Naive B cell (primary cell): Measurements from ENCODE around the gene ST7. TPM values are rescaled to one million over a fixed set of nuclear protein-coding genes. Genes with fewer than 3 reads are reported as not detected.

Source experiments
- ATAC-seq, 2 donors: fragments of 150-1000 bp; cut with Tn5 transposase; 2 replicates each; pipeline ENCODE4 v1.10.0; 2021; ENCODE audit warnings: low read depth in 2 of 2, mild to moderate bottlenecking in 2 of 2, moderate library complexity in 2 of 2
- DNase-seq: peaks from one replicate; pipeline ENCODE4 v3.0.0; 2022
- H3K27ac Mint-ChIP-seq, 6 donors: one replicate each; pipeline ENCODE4 v1.8.0; 2020 to 2022; ENCODE audit warnings: mild to moderate bottlenecking in 6 of 6, mixed read lengths in 6 of 6, moderate library complexity in 5 of 6, inconsistent platforms in 2 of 6
- H3K27me3 Mint-ChIP-seq, 3 donors: one replicate each; pipeline ENCODE4 v1.8.0; 2021 to 2022; ENCODE audit warnings: mixed read lengths in 3 of 3, mild to moderate bottlenecking in 1 of 3
- H3K36me3 Mint-ChIP-seq, 2 donors: one replicate each; pipeline ENCODE4 v1.8.0; 2020 to 2022; ENCODE audit warnings: mixed read lengths in 2 of 2, inconsistent platforms in 1 of 2, mild to moderate bottlenecking in 1 of 2
- H3K4me1 Mint-ChIP-seq, 3 donors: one replicate each; pipeline ENCODE4 v1.8.0; 2020 to 2022; ENCODE audit warnings: mixed read lengths in 3 of 3, inconsistent platforms in 1 of 3, mild to moderate bottlenecking in 1 of 3, moderate library complexity in 1 of 3
- H3K4me3 Mint-ChIP-seq, 8 donors: one replicate each; pipeline ENCODE4 v1.8.0; 2020 to 2022; ENCODE audit warnings: mild to moderate bottlenecking in 8 of 8, mixed read lengths in 8 of 8, moderate library complexity in 8 of 8, inconsistent platforms in 2 of 8
- H3K9me3 Mint-ChIP-seq, 7 donors: one replicate each; pipeline ENCODE4 v1.8.0; 2020 to 2022; ENCODE audit warnings: mixed read lengths in 7 of 7, mild to moderate bottlenecking in 5 of 7, inconsistent platforms in 2 of 7, moderate library complexity in 1 of 7
- polyA plus RNA-seq, 6 donors: library from polyadenylated mRNA; unstranded; fragments of 300-500 nt; fragmentation: Illumina TruSeq; gene quantifications; one replicate each; pipeline ENCODE4 v1.2.3, GENCODE V29; 2021; ENCODE audit warnings: low read depth in 6 of 6

ST7 gene
- polyA plus RNA-seq, 6 donors from 2014 or later = 0.49 to 3.7 (median 0.63) TPM; not detected in 1

GRCh38 chr7:117011419-117012260 lies 58.3 kb downstream of the ST7 start:
- H3K36me3 Mint-ChIP-seq = no peaks in the 10 kb centered on the region
- peak overlapping the region in 1 of 8 donors; percentile 22 for H3K4me3 Mint-ChIP-seq
- no peaks in the 10 kb centered on the region for H3K9me3 Mint-ChIP-seq
- H3K27ac Mint-ChIP-seq = peak overlapping the region in 1 of 6 donors; percentile 3
- H3K27me3 Mint-ChIP-seq = peaks cover 0 to 12% (median 12%) of the 10 kb centered on the region in 3 donors
- ATAC-seq = peak; percentile 73 to 77
- DNase-seq = peak; percentile 8
- H3K4me1 Mint-ChIP-seq = peaks cover 22 to 31% (median 29%) of the 10 kb centered on the region in 3 donors

- Mint-ChIP-seq H3K9me3 (no peaks in the 10 kb centered on the region), H3K4me3 (no peak overlapping the region), H3K4me1 (peaks cover 22 to 31% (median 29%) of the 10 kb centered on the region in 3 donors), H3K27me3 (peaks cover 0 to 8% (median 5%) of the 10 kb centered on the region in 3 donors), H3K27ac (no peak overlapping the region), H3K36me3 (no peaks in the 10 kb centered on the region)
- DNase-seq (no peak), ATAC-seq (no peak)
These were observed 59.0 kb downstream of the ST7 start for GRCh38 chr7:117012284-117012683.

GRCh38 chr7:117012696-117013095 lies 59.4 kb downstream of the ST7 start:
- ATAC-seq = peak in 1 of 2 donors; percentile 26
- no peak overlapping the region for H3K4me3 Mint-ChIP-seq
- H3K36me3 Mint-ChIP-seq = no peaks in the 10 kb centered on the region
- no peak for DNase-seq
- peaks cover 0 to 8% (median 5%) of the 10 kb centered on the region in 3 donors for H3K27me3 Mint-ChIP-seq
- H3K9me3 Mint-ChIP-seq = no peaks in the 10 kb centered on the region
- H3K27ac Mint-ChIP-seq = no peak overlapping the region
- H3K4me1 Mint-ChIP-seq = peaks cover 22 to 31% (median 29%) of the 10 kb centered on the region in 3 donors

- H3K9me3 Mint-ChIP-seq = no peaks in the 10 kb centered on the region
- peaks cover 20 to 30% (median 26%) of the 10 kb centered on the region in 3 donors for H3K4me1 Mint-ChIP-seq
- no peak for ATAC-seq
- peaks cover 0 to 8% (median 5%) of the 10 kb centered on the region in 3 donors for H3K27me3 Mint-ChIP-seq
- no peak overlapping the region for H3K27ac Mint-ChIP-seq
- DNase-seq = no peak
- H3K36me3 Mint-ChIP-seq = no peaks in the 10 kb centered on the region
- H3K4me3 Mint-ChIP-seq = no peak overlapping the region
These were observed 60.9 kb downstream of the ST7 start for GRCh38 chr7:117014099-117014656.

- Mint-ChIP-seq H3K27me3 (peaks cover 0 to 8% (median 5%) of the 10 kb centered on the region in 3 donors), H3K36me3 (no peaks in the 10 kb centered on the region), H3K9me3 (no peaks in the 10 kb centered on the region), H3K27ac (no peak overlapping the region), H3K4me1 (peaks cover 18 to 24% (median 21%) of the 10 kb centered on the region in 3 donors), H3K4me3 (no peak overlapping the region)
- ATAC-seq (peak; percentile 63 to 78), DNase-seq (no peak)
These were observed 61.4 kb downstream of the ST7 start for GRCh38 chr7:117014673-117015133.

GRCh38 chr7:117015258-117016184 lies 62.2 kb downstream of the ST7 start:
- Mint-ChIP-seq H3K4me1 (peaks cover 12 to 16% (median 13%) of the 10 kb centered on the region in 3 donors), H3K36me3 (no peaks in the 10 kb centered on the region), H3K27ac (no peak overlapping the region), H3K9me3 (no peaks in the 10 kb centered on the region), H3K4me3 (peak overlapping the region in 1 of 8 donors; percentile 14), H3K27me3 (peaks cover 0 to 5% (median 0%) of the 10 kb centered on the region in 3 donors)
- ATAC-seq = no peak
- no peak for DNase-seq

GRCh38 chr7:117017017-117017451 lies 63.7 kb downstream of the ST7 start:
- H3K9me3 Mint-ChIP-seq = no peaks in the 10 kb centered on the region
- H3K27me3 Mint-ChIP-seq = no peaks in the 10 kb centered on the region
- H3K36me3 Mint-ChIP-seq = no peaks in the 10 kb centered on the region
- H3K4me1 Mint-ChIP-seq = peaks cover 0 to under 1% (median 0%) of the 10 kb centered on the region in 3 donors
- no peak overlapping the region for H3K4me3 Mint-ChIP-seq
- H3K27ac Mint-ChIP-seq = no peak overlapping the region
- DNase-seq (no peak), ATAC-seq (no peak)

GRCh38 chr7:117017702-117018266 lies 64.5 kb downstream of the ST7 start:
- no peak overlapping the region for H3K4me3 Mint-ChIP-seq
- H3K27me3 Mint-ChIP-seq = no peaks in the 10 kb centered on the region
- no peak overlapping the region for H3K27ac Mint-ChIP-seq
- DNase-seq (no peak), ATAC-seq (no peak)
- H3K9me3 Mint-ChIP-seq = no peaks in the 10 kb centered on the region
- no peaks in the 10 kb centered on the region for H3K4me1 Mint-ChIP-seq
- no peaks in the 10 kb centered on the region for H3K36me3 Mint-ChIP-seq

- Mint-ChIP-seq H3K9me3 (no peaks in the 10 kb centered on the region), H3K36me3 (no peaks in the 10 kb centered on the region), H3K4me1 (no peaks in the 10 kb centered on the region), H3K27me3 (no peaks in the 10 kb centered on the region), H3K27ac (no peak overlapping the region), H3K4me3 (no peak overlapping the region)
- ATAC-seq = no peak
- DNase-seq = no peak
These were observed 65.4 kb downstream of the ST7 start for GRCh38 chr7:117018713-117019112.

GRCh38 chr7:117019287-117019686 lies 66.0 kb downstream of the ST7 start:
- no peak for ATAC-seq
- H3K9me3 Mint-ChIP-seq = no peaks in the 10 kb centered on the region

GRCh38 chr7:117019786-117020590 lies 66.7 kb downstream of the ST7 start:
- Mint-ChIP-seq H3K27ac (no peak overlapping the region), H3K9me3 (no peaks in the 10 kb centered on the region), H3K27me3 (no peaks in the 10 kb centered on the region), H3K4me3 (no peak overlapping the region), H3K4me1 (no peaks in the 10 kb centered on the region), H3K36me3 (no peaks in the 10 kb centered on the region)
- no peak for DNase-seq
- no peak for ATAC-seq

More at GRCh38 chr7:117019287-117019686, 66.0 kb downstream of the ST7 start:
- no peaks in the 10 kb centered on the region for H3K27me3 Mint-ChIP-seq
- H3K36me3 Mint-ChIP-seq = no peaks in the 10 kb centered on the region
- no peak overlapping the region for H3K27ac Mint-ChIP-seq
- DNase-seq = no peak
- H3K4me3 Mint-ChIP-seq = no peak overlapping the region
- no peaks in the 10 kb centered on the region for H3K4me1 Mint-ChIP-seq

GRCh38 chr7:117020591-117020973 lies 67.3 kb downstream of the ST7 start:
- DNase-seq (no peak), ATAC-seq (no peak)
- H3K36me3 Mint-ChIP-seq = no peaks in the 10 kb centered on the region
- H3K4me1 Mint-ChIP-seq = no peaks in the 10 kb centered on the region
- no peaks in the 10 kb centered on the region for H3K9me3 Mint-ChIP-seq
- H3K4me3 Mint-ChIP-seq = no peak overlapping the region
- H3K27me3 Mint-ChIP-seq = no peaks in the 10 kb centered on the region
- no peak overlapping the region for H3K27ac Mint-ChIP-seq
